ENCODE results near the gene TENT4A.

Gene TENT4A

GRCh38 chr5:6674886-6675285 lies 38.3 kb upstream of the TENT4A start:
- no peak for DNase-seq (ENCODE audit: low read depth)
- no peak overlapping the region for H3K4me3 ChIP-seq (ENCODE audit: control insufficient read depth, low read depth, low read length)
- TF ChIP-seq CTCF (IDR thresholded peaks at IDR 0.05; ENCODE audit: control insufficient read depth, insufficient read depth, low read depth, low read length, missing control alignments), result no peak

- DNase-seq (ENCODE audit: low read depth), result no peak
- no peak for TF ChIP-seq CTCF (IDR thresholded peaks at IDR 0.05; ENCODE audit: control insufficient read depth, insufficient read depth, low read depth, low read length, missing control alignments)
Observed at GRCh38 chr5:6675784-6676491, 37.3 kb upstream of the TENT4A start.

GRCh38 chr5:6676702-6677101 lies 36.5 kb upstream of the TENT4A start:
- DNase-seq (ENCODE audit: low read depth), result no peak
- no peak overlapping the region for H3K4me3 ChIP-seq (ENCODE audit: control insufficient read depth, low read depth, low read length)
- no peak for TF ChIP-seq CTCF (IDR thresholded peaks at IDR 0.05; ENCODE audit: control insufficient read depth, insufficient read depth, low read depth, low read length, missing control alignments)

More at GRCh38 chr5:6675784-6676491, 37.3 kb upstream of the TENT4A start:
- H3K4me3 ChIP-seq (ENCODE audit: control insufficient read depth, low read depth, low read length), result no peak overlapping the region

- no peak for TF ChIP-seq CTCF (IDR thresholded peaks at IDR 0.05; ENCODE audit: control insufficient read depth, insufficient read depth, low read depth, low read length, missing control alignments)
- DNase-seq (ENCODE audit: low read depth), result no peak
- no peak overlapping the region for H3K4me3 ChIP-seq (ENCODE audit: control insufficient read depth, low read depth, low read length)
Observed at GRCh38 chr5:6678385-6678784, 34.8 kb upstream of the TENT4A start.

- H3K4me3 ChIP-seq (ENCODE audit: control insufficient read depth, low read depth, low read length), result no peak overlapping the region
- no peak for DNase-seq (ENCODE audit: low read depth)
- TF ChIP-seq CTCF (IDR thresholded peaks at IDR 0.05; ENCODE audit: control insufficient read depth, insufficient read depth, low read depth, low read length, missing control alignments), result no peak
Observed at GRCh38 chr5:6680922-6681321, 32.3 kb upstream of the TENT4A start.

GRCh38 chr5:6681682-6682081 lies 31.6 kb upstream of the TENT4A start:
- H3K4me3 ChIP-seq (ENCODE audit: control insufficient read depth, low read depth, low read length), result no peak overlapping the region
- DNase-seq (ENCODE audit: low read depth), result no peak
- TF ChIP-seq CTCF (IDR thresholded peaks at IDR 0.05; ENCODE audit: control insufficient read depth, insufficient read depth, low read depth, low read length, missing control alignments), result no peak
